ENCODE results near the gene PTPRA.

GRCh38 chr20:3043322-3043721, 170.0 kb downstream of the PTPRA start, which contains the start of gene GNRH2:
- TF ChIP-seq CTCF (IDR thresholded peaks at IDR 0.05; ENCODE audit: poor library complexity) (no peak), EZH2 (IDR thresholded peaks at IDR 0.05; ENCODE audit: borderline replicate concordance) (no peak), EZH2phosphoT487 (IDR thresholded peaks at IDR 0.05; ENCODE audit: low read depth, severe bottlenecking, unreplicated experiment) (no peak)

Measured in hepatocyte (in vitro differentiated cells).